ENCODE data around the gene ACP5.

Gene ACP5

GRCh38 chr19:11549386-11549953 is 28.0 kb downstream of the ACP5 start:
- no peak for DNase-seq (ENCODE audit: low read depth in 1 of 2, low spot score in 1 of 2)

GRCh38 chr19:11547929-11548700 is 29.3 kb downstream of the ACP5 start:
- DNase-seq (ENCODE audit: low read depth in 1 of 2, low spot score in 1 of 2), result no peak

GRCh38 chr19:11541238-11541637 is 36.2 kb downstream of the ACP5 start:
- DNase-seq (ENCODE audit: low read depth in 1 of 2, low spot score in 1 of 2), result no peak

- DNase-seq (ENCODE audit: low read depth in 1 of 2, low spot score in 1 of 2), result no peak
Measured at GRCh38 chr19:11540645-11541044, 36.8 kb downstream of the ACP5 start.

GRCh38 chr19:11539495-11540365 is 37.7 kb downstream of the ACP5 start:
- no peak for DNase-seq (ENCODE audit: low read depth in 1 of 2, low spot score in 1 of 2)

- no peak for DNase-seq (ENCODE audit: low read depth in 1 of 2, low spot score in 1 of 2)
Measured at GRCh38 chr19:11538232-11539036, 39.0 kb downstream of the ACP5 start, which contains the start of gene CNN1. CNN1 (plus strand) TSS chr19:11538851; CDS start chr19:11538928, 77 bp downstream.

GRCh38 chr19:11535792-11536595 is 41.5 kb downstream of the ACP5 start:
- DNase-seq (ENCODE audit: low read depth in 1 of 2, low spot score in 1 of 2), result peak; percentile 74 to 82

GRCh38 chr19:11534948-11535347 is 42.5 kb downstream of the ACP5 start:
- DNase-seq (ENCODE audit: low read depth in 1 of 2, low spot score in 1 of 2), result no peak

- no peak for DNase-seq (ENCODE audit: low read depth in 1 of 2, low spot score in 1 of 2)
Measured at GRCh38 chr19:11534538-11534937, 42.9 kb downstream of the ACP5 start.

GRCh38 chr19:11530432-11530831 is 47.0 kb downstream of the ACP5 start:
- DNase-seq (ENCODE audit: low read depth in 1 of 2, low spot score in 1 of 2), result no peak

GRCh38 chr19:11528551-11529341 is 48.7 kb downstream of the ACP5 start, which contains the start of gene ECSIT:
ECSIT (minus strand) TSS chr19:11529134; CDS start chr19:11519170, 9,964 bp downstream.
- peak; percentile 78 to 85 for DNase-seq (ENCODE audit: low read depth in 1 of 2, low spot score in 1 of 2)

Measured in stimulated activated CD4-positive, alpha-beta T cell treated with anti-CD3 and anti-CD28 coated beads, Interleukin-15, amount 100 ng/mL, for 1 hour (primary cell).